HepG2 (cell line): ENCODE measurements around the gene NFE2L1. TPM values are rescaled to one million over a fixed set of nuclear protein-coding genes. Genes with fewer than 3 reads are reported as not detected.

Experiments used
- CENPBD1 ChIP-seq: sonication (generic); formaldehyde crosslinking; IDR thresholded peaks from 2 replicates; pipeline ENCODE4 v1.8.0; 2022; ENCODE audit warnings: missing genetic modification reagents, low read depth, mild to moderate bottlenecking, borderline replicate concordance
- DR1 ChIP-seq: sonication (generic); formaldehyde crosslinking; IDR thresholded peaks from 2 replicates; pipeline ENCODE4 v1.8.0; 2021; ENCODE audit warnings: mild to moderate bottlenecking, missing genetic modification reagents, inconsistent platforms
- FOXJ3 ChIP-seq: sonication (generic); formaldehyde crosslinking; IDR thresholded peaks from 2 replicates; pipeline ENCODE4 v1.4.0; 2020; ENCODE audit warnings: missing genetic modification reagents, mild to moderate bottlenecking, borderline replicate concordance
- KDM2A ChIP-seq: sonication (generic); formaldehyde crosslinking; IDR thresholded peaks from 2 replicates; pipeline ENCODE4 v1.4.0; 2020; ENCODE audit warnings: low read depth, missing genetic modification reagents, borderline replicate concordance
- KDM5B ChIP-seq: sonication (generic); formaldehyde crosslinking; IDR thresholded peaks from 2 replicates; pipeline ENCODE4 v1.4.0; 2020; ENCODE audit warnings: missing genetic modification reagents, mild to moderate bottlenecking, borderline replicate concordance
- NAIF1 ChIP-seq: sonication (generic); formaldehyde crosslinking; IDR thresholded peaks from 2 replicates; pipeline ENCODE4 v1.5.0; 2020; ENCODE audit warnings: mild to moderate bottlenecking, missing genetic modification reagents, borderline replicate concordance
- NPAS2 ChIP-seq: sonication (generic); formaldehyde crosslinking; IDR thresholded peaks from 2 replicates; pipeline ENCODE4 v1.8.0; 2022; ENCODE audit warnings: mild to moderate bottlenecking, missing genetic modification reagents, borderline replicate concordance
- PCBP1 ChIP-seq: fragments of 200-400 bp; formaldehyde crosslinking; IDR thresholded peaks from 2 replicates; pipeline ENCODE4 v1.6.1; 2017; ENCODE audit warnings: mild to moderate bottlenecking, low read depth, low read length, borderline replicate concordance
- RARG ChIP-seq: sonication (generic); formaldehyde crosslinking; IDR thresholded peaks from 2 replicates; pipeline ENCODE4 v1.4.0; 2020; ENCODE audit warnings: low read depth, mild to moderate bottlenecking, missing genetic modification reagents
- SATB2 ChIP-seq: sonication (generic); formaldehyde crosslinking; IDR thresholded peaks from 2 replicates; pipeline ENCODE4 v1.5.0; 2020; ENCODE audit warnings: missing genetic modification reagents
- SRSF9 ChIP-seq: fragments of 200-400 bp; formaldehyde crosslinking; IDR thresholded peaks from 2 replicates; pipeline ENCODE4 v1.6.1; 2018; ENCODE audit warnings: borderline replicate concordance, mild to moderate bottlenecking, low read depth, low read length; ENCODE audit not compliant: insufficient read depth, poor library complexity, severe bottlenecking
- ZMYM4 ChIP-seq: sonication (generic); formaldehyde crosslinking; IDR thresholded peaks from 2 replicates; pipeline ENCODE4 v1.8.1; 2023; ENCODE audit warnings: mild to moderate bottlenecking, missing genetic modification reagents
- ZNF367 ChIP-seq: sonication (generic); formaldehyde crosslinking; IDR thresholded peaks from 2 replicates; pipeline ENCODE4 v1.4.0; 2020; ENCODE audit warnings: missing genetic modification reagents, borderline replicate concordance
- ZNF510 ChIP-seq: sonication (generic); formaldehyde crosslinking; IDR thresholded peaks from 2 replicates; pipeline ENCODE4 v1.4.0; 2020; ENCODE audit warnings: low read depth, mild to moderate bottlenecking, missing genetic modification reagents
- ZNF543 ChIP-seq: sonication (generic); formaldehyde crosslinking; IDR thresholded peaks from 2 replicates; pipeline ENCODE4 v1.4.0; 2020; ENCODE audit warnings: mild to moderate bottlenecking, missing genetic modification reagents
- ZNF556 ChIP-seq: sonication (generic); formaldehyde crosslinking; IDR thresholded peaks from 2 replicates; pipeline ENCODE4 v1.4.0; 2020; ENCODE audit warnings: mild to moderate bottlenecking, missing genetic modification reagents, borderline replicate concordance
- ZNF605 ChIP-seq: sonication (generic); formaldehyde crosslinking; IDR thresholded peaks from 2 replicates; pipeline ENCODE4 v1.8.0; 2022; ENCODE audit warnings: mild to moderate bottlenecking, missing genetic modification reagents
- polyA plus RNA-seq, 8 experiments: library from polyadenylated mRNA; depleted of rRNA in 3 of 8; stranded (reverse) in 7 of 8; unstranded in 1 of 8; fragments of >200 nt; fragmentation: Illumina TruSeq in 4 of 8; extraction: Trizol in 4 of 8; gene quantifications; 2 replicates each; pipeline versions ENCODE4 v1.2.1 to v1.2.3, GENCODE V29; 2011 to 2016; ENCODE audit warnings: low read depth in 4 of 8, missing spikeins in 1 of 8, mixed read lengths in 1 of 8; ENCODE audit not compliant: insufficient read depth in 1 of 8
- total RNA-seq, 5 experiments: library from RNA; depleted of rRNA; stranded (reverse); fragments of >200 nt; fragmentation: Illumina TruSeq; extraction: Trizol; gene quantifications; 2 replicates each; pipeline ENCODE4 v1.2.3, GENCODE V29; 2016; ENCODE audit warnings: low read depth in 1 of 5
- TF ChIP-seq, protein P1 (sequence below): sonication (generic); formaldehyde crosslinking; IDR thresholded peaks from 2 replicates; pipeline ENCODE4 v1.4.0; 2020; ENCODE audit warnings: missing genetic modification reagents, borderline replicate concordance
- TF ChIP-seq, protein P2 (sequence below): sonication (generic); formaldehyde crosslinking; IDR thresholded peaks from 2 replicates; pipeline ENCODE4 v1.4.0; 2020; ENCODE audit warnings: missing genetic modification reagents, borderline replicate concordance
- TF ChIP-seq, protein P3 (sequence below): sonication (generic); formaldehyde crosslinking; IDR thresholded peaks from 2 replicates; pipeline ENCODE4 v1.4.0; 2020; ENCODE audit warnings: missing genetic modification reagents, borderline replicate concordance

The NFE2L1 gene
- total and polyA plus RNA-seq, 2 of the 13 experiments (the other 11 are each of a cell fraction or from before 2014, with no cell fraction given): 67.0 to 234 TPM

DNA sequence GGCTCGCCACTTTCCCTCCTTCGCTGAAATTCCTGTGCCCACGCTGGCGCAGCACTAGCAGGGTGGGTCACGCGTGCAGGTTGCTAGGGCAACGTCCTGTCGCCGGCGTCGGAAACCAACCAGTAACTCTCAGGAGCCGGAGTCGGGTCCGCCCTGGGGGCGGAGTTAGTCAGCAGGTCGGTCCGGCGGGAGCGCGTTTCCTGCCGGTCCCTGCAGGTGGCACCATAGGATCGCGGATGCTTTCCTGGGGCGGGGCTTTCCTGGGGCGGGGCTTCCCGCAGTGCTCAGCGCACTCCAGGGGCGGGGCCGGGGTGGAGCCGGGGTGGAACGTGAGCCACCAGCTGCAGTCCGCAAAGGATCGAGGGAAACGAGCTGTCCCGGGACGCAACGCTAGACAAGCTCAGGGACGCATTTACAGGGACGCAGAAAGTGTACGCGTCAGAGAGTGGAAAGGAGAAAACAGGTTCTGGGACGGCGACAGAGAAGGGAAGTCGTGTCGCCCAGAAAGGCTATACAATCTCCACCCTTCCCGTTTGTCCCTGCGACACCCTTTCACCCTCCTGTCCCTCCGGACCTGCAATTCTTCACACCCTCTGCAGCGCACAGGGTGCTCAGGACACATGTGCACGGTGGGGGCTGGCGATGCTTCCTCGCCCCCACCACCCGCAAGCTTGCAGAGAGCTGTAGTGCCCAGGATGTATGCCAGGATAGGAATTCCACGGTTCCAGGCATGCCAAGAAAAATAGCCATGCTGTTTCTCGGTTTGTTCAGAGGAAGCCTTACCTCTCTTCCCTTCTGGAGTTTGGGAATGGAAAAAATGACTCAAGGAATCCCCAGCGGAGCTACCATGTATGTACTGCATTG lies 22.9 kb upstream of the NFE2L1 start (continued):
- TF ChIP-seq ZNF510 (CRISPR knock-in tag) (no peak), CENPBD1 (CRISPR knock-in tag) (no peak), ZMYM4 (CRISPR knock-in tag) (peak; percentile 70), KDM2A (CRISPR knock-in tag) (peak; percentile 74; the same call in 1 of the 2 replicates), ZNF367 (CRISPR knock-in tag) (no peak), SRSF9 (no peak), DR1 (CRISPR knock-in tag) (0 out of 2 replicates have a peak, but pooled peaks have one; percentile 16), NPAS2 (CRISPR knock-in tag) (no peak), ZNF543 (no peak; the same call in 1 of the 2 replicates), RARG (no peak), PCBP1 (no peak), ZNF556 (CRISPR knock-in tag) (no peak), FOXJ3 (no peak), NAIF1 (0 out of 2 replicates have a peak, but pooled peaks have one; percentile 12), KDM5B (CRISPR knock-in tag) (no peak), SATB2 (CRISPR knock-in tag) (no peak), ZNF605 (CRISPR knock-in tag) (0 out of 2 replicates have a peak, but pooled peaks have one; percentile 63)
- TF ChIP-seq, protein P1, sequence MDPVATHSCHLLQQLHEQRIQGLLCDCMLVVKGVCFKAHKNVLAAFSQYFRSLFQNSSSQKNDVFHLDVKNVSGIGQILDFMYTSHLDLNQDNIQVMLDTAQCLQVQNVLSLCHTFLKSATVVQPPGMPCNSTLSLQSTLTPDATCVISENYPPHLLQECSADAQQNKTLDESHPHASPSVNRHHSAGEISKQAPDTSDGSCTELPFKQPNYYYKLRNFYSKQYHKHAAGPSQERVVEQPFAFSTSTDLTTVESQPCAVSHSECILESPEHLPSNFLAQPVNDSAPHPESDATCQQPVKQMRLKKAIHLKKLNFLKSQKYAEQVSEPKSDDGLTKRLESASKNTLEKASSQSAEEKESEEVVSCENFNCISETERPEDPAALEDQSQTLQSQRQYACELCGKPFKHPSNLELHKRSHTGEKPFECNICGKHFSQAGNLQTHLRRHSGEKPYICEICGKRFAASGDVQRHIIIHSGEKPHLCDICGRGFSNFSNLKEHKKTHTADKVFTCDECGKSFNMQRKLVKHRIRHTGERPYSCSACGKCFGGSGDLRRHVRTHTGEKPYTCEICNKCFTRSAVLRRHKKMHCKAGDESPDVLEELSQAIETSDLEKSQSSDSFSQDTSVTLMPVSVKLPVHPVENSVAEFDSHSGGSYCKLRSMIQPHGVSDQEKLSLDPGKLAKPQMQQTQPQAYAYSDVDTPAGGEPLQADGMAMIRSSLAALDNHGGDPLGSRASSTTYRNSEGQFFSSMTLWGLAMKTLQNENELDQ (CRISPR knock-in tag): no peak
- TF ChIP-seq, protein P2, sequence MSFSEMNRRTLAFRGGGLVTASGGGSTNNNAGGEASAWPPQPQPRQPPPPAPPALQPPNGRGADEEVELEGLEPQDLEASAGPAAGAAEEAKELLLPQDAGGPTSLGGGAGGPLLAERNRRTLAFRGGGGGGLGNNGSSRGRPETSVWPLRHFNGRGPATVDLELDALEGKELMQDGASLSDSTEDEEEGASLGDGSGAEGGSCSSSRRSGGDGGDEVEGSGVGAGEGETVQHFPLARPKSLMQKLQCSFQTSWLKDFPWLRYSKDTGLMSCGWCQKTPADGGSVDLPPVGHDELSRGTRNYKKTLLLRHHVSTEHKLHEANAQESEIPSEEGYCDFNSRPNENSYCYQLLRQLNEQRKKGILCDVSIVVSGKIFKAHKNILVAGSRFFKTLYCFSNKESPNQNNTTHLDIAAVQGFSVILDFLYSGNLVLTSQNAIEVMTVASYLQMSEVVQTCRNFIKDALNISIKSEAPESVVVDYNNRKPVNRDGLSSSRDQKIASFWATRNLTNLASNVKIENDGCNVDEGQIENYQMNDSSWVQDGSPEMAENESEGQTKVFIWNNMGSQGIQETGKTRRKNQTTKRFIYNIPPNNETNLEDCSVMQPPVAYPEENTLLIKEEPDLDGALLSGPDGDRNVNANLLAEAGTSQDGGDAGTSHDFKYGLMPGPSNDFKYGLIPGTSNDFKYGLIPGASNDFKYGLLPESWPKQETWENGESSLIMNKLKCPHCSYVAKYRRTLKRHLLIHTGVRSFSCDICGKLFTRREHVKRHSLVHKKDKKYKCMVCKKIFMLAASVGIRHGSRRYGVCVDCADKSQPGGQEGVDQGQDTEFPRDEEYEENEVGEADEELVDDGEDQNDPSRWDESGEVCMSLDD (CRISPR knock-in tag): no peak
- TF ChIP-seq, protein P3, sequence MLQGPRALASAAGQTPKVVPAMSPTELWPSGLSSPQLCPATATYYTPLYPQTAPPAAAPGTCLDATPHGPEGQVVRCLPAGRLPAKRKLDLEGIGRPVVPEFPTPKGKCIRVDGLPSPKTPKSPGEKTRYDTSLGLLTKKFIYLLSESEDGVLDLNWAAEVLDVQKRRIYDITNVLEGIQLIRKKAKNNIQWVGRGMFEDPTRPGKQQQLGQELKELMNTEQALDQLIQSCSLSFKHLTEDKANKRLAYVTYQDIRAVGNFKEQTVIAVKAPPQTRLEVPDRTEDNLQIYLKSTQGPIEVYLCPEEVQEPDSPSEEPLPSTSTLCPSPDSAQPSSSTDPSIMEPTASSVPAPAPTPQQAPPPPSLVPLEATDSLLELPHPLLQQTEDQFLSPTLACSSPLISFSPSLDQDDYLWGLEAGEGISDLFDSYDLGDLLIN: peak; percentile 62; the same call in 1 of the 2 replicates
